ENCODE measurements around the gene CTSW.

The CTSW gene

DNA sequence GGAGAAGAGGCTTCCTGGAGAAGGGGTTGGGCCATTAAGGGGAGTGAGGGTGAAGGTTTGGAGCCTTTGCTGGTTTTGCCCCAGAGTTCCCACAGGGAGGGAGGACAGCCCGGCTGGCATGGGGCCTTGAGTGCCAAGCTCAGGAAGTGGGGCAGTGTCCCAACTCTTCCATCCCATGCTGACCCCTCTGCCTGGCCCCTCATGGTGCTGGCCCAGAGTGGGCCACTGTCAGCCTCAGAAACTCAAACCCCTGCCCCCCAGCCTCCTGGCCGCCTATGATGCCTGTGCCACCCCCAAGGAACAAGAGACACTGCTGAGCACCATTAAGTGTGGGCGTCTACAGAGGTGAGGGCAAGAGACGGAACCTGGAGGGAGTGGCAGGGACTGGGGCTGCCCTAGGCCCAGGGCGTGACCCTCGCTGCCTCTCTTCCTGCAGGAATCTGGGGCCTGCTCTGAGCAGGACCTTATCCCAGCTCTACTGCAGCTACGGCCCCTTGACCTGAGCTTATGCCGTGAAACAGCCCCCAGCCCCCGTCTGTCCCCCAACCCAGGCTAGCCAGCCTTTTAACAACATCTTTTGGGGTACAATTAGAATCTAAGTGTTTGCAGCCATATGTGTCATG lies 14.0 kb upstream of the CTSW start:
- DNase-seq (ENCODE audit: low spot score in 2 of 2): no peak
- Mint-ChIP-seq H3K9me3 (no peaks in the 10 kb centered on the region), H3K27ac (ENCODE audit: low read depth) (no peak overlapping the region), H3K4me3 (no peak overlapping the region), H3K36me3 (ENCODE audit: insufficient read depth) (peaks cover 29% of the 10 kb centered on the region), H3K27me3 (no peaks in the 10 kb centered on the region), H3K4me1 (peaks cover 41% of the 10 kb centered on the region)
- no peak for ATAC-seq (replicated peaks; ENCODE audit: extremely low read depth, poor library complexity, severe bottlenecking)

GRCh38 chr11:65866509-65867283 lies 12.9 kb upstream of the CTSW start:
- peaks cover 38% of the 10 kb centered on the region for H3K4me1 Mint-ChIP-seq
- no peaks in the 10 kb centered on the region for H3K9me3 Mint-ChIP-seq
- H3K27ac Mint-ChIP-seq (ENCODE audit: low read depth): no peak overlapping the region
- DNase-seq (ENCODE audit: low spot score in 2 of 2) (no peak), ATAC-seq (replicated peaks; ENCODE audit: extremely low read depth, poor library complexity, severe bottlenecking) (no peak)
- H3K36me3 Mint-ChIP-seq (ENCODE audit: insufficient read depth): peaks cover 26% of the 10 kb centered on the region
- no peaks in the 10 kb centered on the region for H3K27me3 Mint-ChIP-seq
- H3K4me3 Mint-ChIP-seq: no peak overlapping the region

- Mint-ChIP-seq H3K4me1 (peaks cover 35% of the 10 kb centered on the region), H3K9me3 (no peaks in the 10 kb centered on the region), H3K27ac (ENCODE audit: low read depth) (no peak overlapping the region), H3K27me3 (no peaks in the 10 kb centered on the region), H3K36me3 (ENCODE audit: insufficient read depth) (peaks cover 21% of the 10 kb centered on the region), H3K4me3 (no peak overlapping the region)
- ATAC-seq (replicated peaks; ENCODE audit: extremely low read depth, poor library complexity, severe bottlenecking) (no peak), DNase-seq (ENCODE audit: low spot score in 2 of 2) (no peak)
These were observed 12.2 kb upstream of the CTSW start for GRCh38 chr11:65867284-65868071.

GRCh38 chr11:65868076-65868667 lies 11.5 kb upstream of the CTSW start:
- ATAC-seq (replicated peaks; ENCODE audit: extremely low read depth, poor library complexity, severe bottlenecking) (peak; percentile 45), DNase-seq (ENCODE audit: low spot score in 2 of 2) (no peak)
- Mint-ChIP-seq H3K4me3 (no peak overlapping the region), H3K27ac (ENCODE audit: low read depth) (no peak overlapping the region), H3K27me3 (no peaks in the 10 kb centered on the region), H3K36me3 (ENCODE audit: insufficient read depth) (peaks cover 23% of the 10 kb centered on the region), H3K9me3 (no peaks in the 10 kb centered on the region), H3K4me1 (peaks cover 32% of the 10 kb centered on the region)

DNA sequence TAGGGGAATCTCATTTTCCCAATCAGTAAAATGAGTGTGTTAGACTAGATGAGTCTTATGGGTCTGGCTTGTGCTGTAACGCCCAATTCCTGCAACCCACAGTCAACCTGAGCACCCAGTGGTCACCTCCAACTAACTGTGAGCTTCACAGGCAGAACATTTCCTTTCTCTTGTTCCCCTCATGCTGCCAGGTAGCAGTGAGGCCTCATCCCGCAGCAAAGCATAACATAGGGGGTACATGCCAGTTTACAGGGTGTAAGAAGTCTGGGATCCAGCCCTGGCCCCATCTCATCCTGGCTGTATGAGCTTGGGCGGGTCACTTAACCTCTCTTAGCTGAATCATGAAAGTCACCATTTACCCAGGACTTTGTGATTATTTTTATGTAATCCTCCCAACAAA lies 10.7 kb upstream of the CTSW start:
- Mint-ChIP-seq H3K36me3 (ENCODE audit: insufficient read depth) (peaks cover 24% of the 10 kb centered on the region), H3K4me3 (no peak overlapping the region), H3K4me1 (peaks cover 35% of the 10 kb centered on the region), H3K27ac (ENCODE audit: low read depth) (no peak overlapping the region), H3K27me3 (no peaks in the 10 kb centered on the region), H3K9me3 (no peaks in the 10 kb centered on the region)
- ATAC-seq (replicated peaks; ENCODE audit: extremely low read depth, poor library complexity, severe bottlenecking) (no peak), DNase-seq (ENCODE audit: low spot score in 2 of 2) (no peak)

GRCh38 chr11:65869643-65870306 lies 9.9 kb upstream of the CTSW start:
- Mint-ChIP-seq H3K9me3 (no peaks in the 10 kb centered on the region), H3K27ac (ENCODE audit: low read depth) (no peak overlapping the region), H3K4me1 (peaks cover 35% of the 10 kb centered on the region), H3K27me3 (no peaks in the 10 kb centered on the region), H3K36me3 (ENCODE audit: insufficient read depth) (peaks cover 20% of the 10 kb centered on the region), H3K4me3 (peak overlapping the region; percentile 16)
- DNase-seq (ENCODE audit: low spot score in 2 of 2) (no peak), ATAC-seq (replicated peaks; ENCODE audit: extremely low read depth, poor library complexity, severe bottlenecking) (no peak)

GRCh38 chr11:65870307-65870658 lies 9.4 kb upstream of the CTSW start:
- DNase-seq (ENCODE audit: low spot score in 2 of 2): no peak
- no peaks in the 10 kb centered on the region for H3K9me3 Mint-ChIP-seq
- H3K4me1 Mint-ChIP-seq: peaks cover 35% of the 10 kb centered on the region
- ATAC-seq (replicated peaks; ENCODE audit: extremely low read depth, poor library complexity, severe bottlenecking): no peak
- H3K36me3 Mint-ChIP-seq (ENCODE audit: insufficient read depth): peaks cover 17% of the 10 kb centered on the region
- H3K27ac Mint-ChIP-seq (ENCODE audit: low read depth): no peak overlapping the region
- no peaks in the 10 kb centered on the region for H3K27me3 Mint-ChIP-seq
- no peak overlapping the region for H3K4me3 Mint-ChIP-seq

- no peak overlapping the region for H3K27ac Mint-ChIP-seq (ENCODE audit: low read depth)
- DNase-seq (ENCODE audit: low spot score in 2 of 2) (no peak), ATAC-seq (replicated peaks; ENCODE audit: extremely low read depth, poor library complexity, severe bottlenecking) (no peak)
- H3K4me1 Mint-ChIP-seq: peaks cover 35% of the 10 kb centered on the region
- no peaks in the 10 kb centered on the region for H3K27me3 Mint-ChIP-seq
- peak overlapping the region; percentile 49 for H3K4me3 Mint-ChIP-seq
- no peaks in the 10 kb centered on the region for H3K9me3 Mint-ChIP-seq
- H3K36me3 Mint-ChIP-seq (ENCODE audit: insufficient read depth): peaks cover 15% of the 10 kb centered on the region
These were observed 8.6 kb upstream of the CTSW start for GRCh38 chr11:65870706-65871681.

GRCh38 chr11:65871811-65872548 lies 7.7 kb upstream of the CTSW start:
- peaks cover 32% of the 10 kb centered on the region for H3K4me1 Mint-ChIP-seq
- H3K27me3 Mint-ChIP-seq: no peaks in the 10 kb centered on the region
- peak overlapping the region; percentile 64 for H3K27ac Mint-ChIP-seq (ENCODE audit: low read depth)
- DNase-seq (ENCODE audit: low spot score in 2 of 2): no peak
- H3K36me3 Mint-ChIP-seq (ENCODE audit: insufficient read depth): peaks cover 12% of the 10 kb centered on the region
- no peak for ATAC-seq (replicated peaks; ENCODE audit: extremely low read depth, poor library complexity, severe bottlenecking)
- peak overlapping the region; percentile 49 for H3K4me3 Mint-ChIP-seq
- no peaks in the 10 kb centered on the region for H3K9me3 Mint-ChIP-seq

- Mint-ChIP-seq H3K4me1 (peaks cover 27% of the 10 kb centered on the region), H3K9me3 (no peaks in the 10 kb centered on the region), H3K27ac (ENCODE audit: low read depth) (peak within 1 kb of the TSS; percentile 91), H3K36me3 (ENCODE audit: insufficient read depth) (peaks cover 8% of the 10 kb centered on the region), H3K27me3 (no peaks in the 10 kb centered on the region), H3K4me3 (peak within 1 kb of the TSS; percentile 86)
- ATAC-seq (replicated peaks; ENCODE audit: extremely low read depth, poor library complexity, severe bottlenecking) (peak; percentile 3), DNase-seq (ENCODE audit: low spot score in 2 of 2) (no peak)
These were observed 6.9 kb upstream of the CTSW start, which contains the start of gene EFEMP2 for GRCh38 chr11:65872586-65873317. Gene EFEMP2 (minus strand): TSS chr11:65872800. CDS start chr11:65872354, 446 bp downstream.
